Fibroblast of lung (primary cell): Measurements from ENCODE around the gene KCNIP4. TPM values are rescaled to one million over a fixed set of nuclear protein-coding genes. Genes with fewer than 3 reads are reported as not detected.

ENCODE experiments used
- DNase-seq, 2 donors: peaks; one replicate each; pipeline versions ENCODE4 v3.0.0 to v3.0.0-alpha.2; 2010; ENCODE audit warnings: low read depth in 2 of 2
- H2AFZ ChIP-seq: 2 replicates; pipeline ENCODE4 v1.5.1; 2012; ENCODE audit warnings: low read length, control low read depth, inconsistent platforms
- H3K27ac ChIP-seq: 2 replicates; pipeline ENCODE4 v1.5.1; 2011; ENCODE audit warnings: low read length, control low read depth; ENCODE audit not compliant: insufficient read depth
- H3K27me3 ChIP-seq: 2 replicates; pipeline ENCODE4 v1.5.1; 2011; ENCODE audit warnings: mild to moderate bottlenecking, low read length; ENCODE audit not compliant: control insufficient read depth, insufficient read depth
- H3K36me3 ChIP-seq: 2 replicates; pipeline ENCODE4 v1.5.1; 2011; ENCODE audit warnings: low read length; ENCODE audit not compliant: control insufficient read depth, insufficient read depth
- H3K4me1 ChIP-seq: 2 replicates; pipeline ENCODE4 v1.5.1; 2011; ENCODE audit warnings: low read length; ENCODE audit not compliant: control insufficient read depth, insufficient read depth; ENCODE audit errors: extremely low read depth
- H3K4me2 ChIP-seq: 2 replicates; pipeline ENCODE4 v1.5.1; 2011; ENCODE audit warnings: low read length, control low read depth; ENCODE audit not compliant: insufficient read depth; ENCODE audit errors: extremely low read depth
- H3K4me3 ChIP-seq, 4 experiments: fragments of 200-600 bp in 1 of 4; sonication (generic) in 1 of 4; replicated peaks in 1 of 4; 2 replicates each; pipeline ENCODE4 v1.5.1; 2011 to 2016; ENCODE audit warnings: low read length in 4 of 4, low read depth in 3 of 4, mild to moderate bottlenecking in 3 of 4, control low read depth in 2 of 4, inconsistent platforms in 1 of 4, mixed read lengths in 1 of 4; ENCODE audit not compliant: insufficient read depth in 1 of 4; ENCODE audit errors: control extremely low read depth in 1 of 4
- H3K79me2 ChIP-seq: 2 replicates; pipeline ENCODE4 v1.5.1; 2012; ENCODE audit warnings: mild to moderate bottlenecking, low read length, inconsistent platforms; ENCODE audit not compliant: control insufficient read depth, insufficient read depth
- H3K9ac ChIP-seq: 2 replicates; pipeline ENCODE4 v1.5.1; 2011; ENCODE audit warnings: mild to moderate bottlenecking, low read length, control low read depth; ENCODE audit not compliant: insufficient read depth
- H3K9me3 ChIP-seq: 2 replicates; pipeline ENCODE4 v1.5.1; 2012; ENCODE audit warnings: low read depth, low read length; ENCODE audit not compliant: control insufficient read depth, insufficient read depth
- H4K20me1 ChIP-seq: 2 replicates; pipeline ENCODE4 v1.5.1; 2011; ENCODE audit warnings: low read length; ENCODE audit not compliant: control insufficient read depth, insufficient read depth; ENCODE audit errors: extremely low read depth
- EZH2 ChIP-seq: IDR thresholded peaks from 2 replicates; pipeline ENCODE4 v1.5.1; 2012; ENCODE audit warnings: low read length, control low read depth, mild to moderate bottlenecking; ENCODE audit errors: missing control alignments
- polyA plus RNA-seq, 2 donors: library from polyadenylated mRNA; depleted of rRNA in 1 of 2; stranded (reverse) in 1 of 2; unstranded in 1 of 2; fragments of >200 nt; gene quantifications; 2 replicates each; pipeline ENCODE4 v1.2.1, GENCODE V29; 2011 to 2012; ENCODE audit warnings: missing spikeins in 1 of 2
- total RNA-seq: library from RNA; depleted of rRNA; stranded (reverse); fragments of >200 nt; gene quantifications from 2 replicates; pipeline ENCODE4 v1.2.1, GENCODE V29; 2014
- TF ChIP-seq, protein P1 (sequence below), 2 donors: IDR thresholded peaks in 1 of 2; conservative IDR thresholded peaks in 1 of 2; 1 replicate in 1 of 2; 2 replicates in 1 of 2; pipeline ENCODE4 v1.5.1; 2011 to 2012; ENCODE audit warnings: low read length in 2 of 2, control low read depth in 1 of 2, inconsistent platforms in 1 of 2, low read depth in 1 of 2, mild to moderate bottlenecking in 1 of 2

Gene KCNIP4
- total and polyA plus RNA-seq, 2 donors (not counting 1 experiment from before 2014, with no cell fraction given), result not detected

DNA sequence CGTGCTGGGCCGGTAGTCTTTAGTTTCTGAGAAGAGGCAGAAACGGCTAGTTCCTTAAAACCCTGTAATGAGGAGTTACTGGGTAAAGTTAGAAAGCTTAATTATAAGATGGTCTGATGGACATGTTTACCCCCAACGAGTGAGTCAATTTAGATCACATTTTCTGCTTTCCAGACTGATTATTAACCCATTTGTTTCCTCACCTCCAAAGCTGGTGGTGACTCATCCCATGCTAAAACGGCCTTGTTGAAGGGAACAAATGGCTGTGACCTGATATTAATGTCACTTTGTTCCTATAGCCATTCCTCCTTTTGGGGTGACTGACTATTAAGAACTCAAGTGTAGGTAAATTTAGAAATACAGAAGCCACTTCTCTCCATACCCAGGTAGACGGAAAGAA is 232.0 kb downstream of the KCNIP4 start:
- Histone ChIP-seq H3K36me3 (no peaks in the 10 kb centered on the region), H4K20me1 (no peaks in the 10 kb centered on the region), H3K4me3 (no peak overlapping the region), H3K9ac (no peak overlapping the region), H3K4me2 (no peak overlapping the region), H3K27ac (no peak overlapping the region), H3K4me1 (no peaks in the 10 kb centered on the region), H3K9me3 (no peaks in the 10 kb centered on the region), H3K27me3 (no peaks in the 10 kb centered on the region), H2AFZ (no peak overlapping the region), H3K79me2 (no peaks in the 10 kb centered on the region)
- no peak for DNase-seq
- TF ChIP-seq, protein P1, sequence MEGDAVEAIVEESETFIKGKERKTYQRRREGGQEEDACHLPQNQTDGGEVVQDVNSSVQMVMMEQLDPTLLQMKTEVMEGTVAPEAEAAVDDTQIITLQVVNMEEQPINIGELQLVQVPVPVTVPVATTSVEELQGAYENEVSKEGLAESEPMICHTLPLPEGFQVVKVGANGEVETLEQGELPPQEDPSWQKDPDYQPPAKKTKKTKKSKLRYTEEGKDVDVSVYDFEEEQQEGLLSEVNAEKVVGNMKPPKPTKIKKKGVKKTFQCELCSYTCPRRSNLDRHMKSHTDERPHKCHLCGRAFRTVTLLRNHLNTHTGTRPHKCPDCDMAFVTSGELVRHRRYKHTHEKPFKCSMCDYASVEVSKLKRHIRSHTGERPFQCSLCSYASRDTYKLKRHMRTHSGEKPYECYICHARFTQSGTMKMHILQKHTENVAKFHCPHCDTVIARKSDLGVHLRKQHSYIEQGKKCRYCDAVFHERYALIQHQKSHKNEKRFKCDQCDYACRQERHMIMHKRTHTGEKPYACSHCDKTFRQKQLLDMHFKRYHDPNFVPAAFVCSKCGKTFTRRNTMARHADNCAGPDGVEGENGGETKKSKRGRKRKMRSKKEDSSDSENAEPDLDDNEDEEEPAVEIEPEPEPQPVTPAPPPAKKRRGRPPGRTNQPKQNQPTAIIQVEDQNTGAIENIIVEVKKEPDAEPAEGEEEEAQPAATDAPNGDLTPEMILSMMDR (conservative IDR thresholded peaks at IDR 0.05 in 1 of 2, IDR thresholded peaks at IDR 0.05 in 1 of 2; ENCODE audit: low read depth in 1 of 2, low read length in 2 of 2), result no peak
- no peak for TF ChIP-seq EZH2

DNA sequence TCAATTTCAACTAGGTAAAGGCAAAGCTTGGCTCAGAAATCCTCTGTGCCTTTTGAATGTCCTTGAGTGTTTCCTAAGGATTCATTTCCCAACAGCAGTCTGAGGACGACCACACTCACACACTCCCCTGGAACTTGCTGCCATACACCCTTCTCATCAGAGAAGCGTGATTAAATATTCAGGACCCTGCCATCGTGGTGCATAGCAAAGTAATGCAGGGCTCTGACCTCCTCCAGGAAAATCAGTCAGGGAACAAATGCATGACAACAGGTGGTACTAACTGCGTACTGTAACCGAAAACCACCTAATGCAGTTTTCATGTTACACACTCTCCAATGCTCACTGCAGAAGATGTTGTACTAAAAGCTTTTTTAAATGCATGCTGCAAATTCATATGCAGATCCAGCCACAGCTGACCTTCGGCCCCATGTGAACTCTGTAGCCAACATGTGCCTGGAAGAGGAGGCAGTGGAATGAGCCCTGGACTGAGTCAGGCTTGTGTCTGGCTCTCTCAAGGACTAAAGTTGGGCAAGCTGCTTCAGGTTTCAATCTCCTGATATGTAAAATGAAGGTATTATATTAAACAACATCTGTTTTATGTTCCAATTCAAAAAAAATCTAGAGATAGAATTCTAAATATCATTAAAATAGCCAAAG is 238.3 kb downstream of the KCNIP4 start:
- H3K36me3 ChIP-seq, result no peaks in the 10 kb centered on the region
- H3K4me1 ChIP-seq, result no peaks in the 10 kb centered on the region
- no peak overlapping the region for H3K27ac ChIP-seq
- TF ChIP-seq, protein P1 (conservative IDR thresholded peaks at IDR 0.05 in 1 of 2, IDR thresholded peaks at IDR 0.05 in 1 of 2; ENCODE audit: low read depth in 1 of 2, low read length in 2 of 2), result no peak
- no peak for TF ChIP-seq EZH2
- no peak overlapping the region for H3K4me3 ChIP-seq
- no peaks in the 10 kb centered on the region for H3K27me3 ChIP-seq
- no peak overlapping the region for H3K4me2 ChIP-seq
- H3K79me2 ChIP-seq, result no peaks in the 10 kb centered on the region
- no peaks in the 10 kb centered on the region for H4K20me1 ChIP-seq
- no peak overlapping the region for H3K9ac ChIP-seq
- no peaks in the 10 kb centered on the region for H3K9me3 ChIP-seq
- H2AFZ ChIP-seq, result no peak overlapping the region
- no peak for DNase-seq

DNA sequence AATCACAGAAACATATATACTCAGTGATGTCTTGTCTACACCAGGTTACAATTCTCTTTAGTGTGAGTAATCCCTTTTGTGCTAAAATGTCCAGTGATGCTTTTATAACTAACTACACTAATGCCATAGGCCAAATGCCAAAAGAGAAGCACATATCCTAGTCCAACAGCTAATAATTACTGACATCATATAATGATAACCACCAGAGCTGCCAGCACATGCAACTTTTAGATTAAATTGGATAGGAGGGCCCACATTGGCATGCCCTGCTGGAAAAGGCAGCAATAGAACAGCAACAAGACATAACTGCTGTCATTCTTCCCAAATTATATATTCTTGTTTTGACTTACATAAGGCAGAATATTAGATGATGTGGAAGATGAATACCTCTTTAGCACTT is 238.8 kb downstream of the KCNIP4 start:
- Histone ChIP-seq H3K27ac (no peak overlapping the region), H3K4me3 (no peak overlapping the region), H3K9me3 (no peaks in the 10 kb centered on the region), H3K9ac (no peak overlapping the region), H3K79me2 (no peaks in the 10 kb centered on the region), H3K4me2 (no peak overlapping the region), H3K36me3 (no peaks in the 10 kb centered on the region), H2AFZ (no peak overlapping the region), H4K20me1 (no peaks in the 10 kb centered on the region), H3K4me1 (no peaks in the 10 kb centered on the region), H3K27me3 (no peaks in the 10 kb centered on the region)
- DNase-seq, result no peak
- TF ChIP-seq EZH2, result no peak
- TF ChIP-seq, protein P1 (conservative IDR thresholded peaks at IDR 0.05 in 1 of 2, IDR thresholded peaks at IDR 0.05 in 1 of 2; ENCODE audit: low read depth in 1 of 2, low read length in 2 of 2), result no peak
